DMS53 treated with DMSO at 0.1 percent for 48 hours (cell line): ENCODE data around the gene NR5A1.

Experiments
- DNase-seq: peaks from one replicate; lab custom pipeline; 2025; ENCODE audit not compliant: unreplicated experiment; lab: John Stamatoyannopoulos, UW

Gene NR5A1

DNA sequence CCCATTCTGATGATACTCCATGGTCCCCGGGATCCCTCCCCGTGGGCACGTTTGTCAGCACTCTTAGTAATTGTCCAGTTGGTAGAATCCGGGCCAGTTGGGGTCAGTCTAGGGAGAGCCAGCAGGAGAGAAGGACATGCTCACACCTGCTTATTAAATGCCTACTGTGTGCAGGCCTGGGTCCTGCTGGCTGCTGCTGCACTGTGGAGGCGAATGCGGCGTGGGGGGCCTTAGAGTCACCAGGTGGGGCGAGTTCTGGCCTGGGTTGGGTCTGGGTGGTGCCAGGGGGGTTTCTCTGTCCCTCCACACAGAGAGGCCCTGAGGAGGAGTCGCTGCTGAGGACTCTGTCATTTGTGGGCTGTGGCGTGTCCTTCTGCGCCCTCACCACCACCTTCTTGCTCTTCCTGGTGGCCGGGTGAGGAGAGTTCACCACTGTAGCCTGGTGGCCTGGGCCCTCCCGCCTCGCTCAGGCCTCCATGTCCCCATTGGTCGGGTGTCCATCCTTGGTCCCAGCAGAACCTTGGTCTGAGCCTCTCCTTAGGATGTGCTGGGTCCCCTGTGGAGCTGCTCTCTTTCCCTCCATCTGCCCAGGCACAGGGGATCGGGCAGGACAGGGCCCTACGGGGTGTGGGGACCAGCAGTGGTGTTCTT, 39.7 kb downstream of the NR5A1 start:
- no peak for DNase-seq

DNA sequence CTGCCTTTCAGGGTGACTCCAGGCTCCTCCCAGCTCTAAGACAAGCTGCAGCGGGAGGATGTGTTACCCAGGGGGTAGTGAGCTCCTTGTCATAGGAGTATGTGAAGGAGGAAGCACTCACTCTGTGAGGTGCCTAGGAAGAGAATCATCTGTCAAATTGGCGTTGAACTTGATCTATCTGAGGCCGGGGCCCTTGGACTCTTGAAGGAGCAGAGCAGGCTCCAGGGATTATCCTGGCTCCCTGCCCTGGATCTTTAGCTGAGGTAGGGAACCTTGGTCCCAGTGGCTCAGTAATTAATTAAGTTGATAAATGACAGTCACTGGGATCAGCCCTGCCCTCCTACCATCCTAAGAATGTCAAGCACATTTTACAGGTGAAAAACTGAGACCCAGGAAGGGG, 41.5 kb downstream of the NR5A1 start:
- no peak for DNase-seq

DNA sequence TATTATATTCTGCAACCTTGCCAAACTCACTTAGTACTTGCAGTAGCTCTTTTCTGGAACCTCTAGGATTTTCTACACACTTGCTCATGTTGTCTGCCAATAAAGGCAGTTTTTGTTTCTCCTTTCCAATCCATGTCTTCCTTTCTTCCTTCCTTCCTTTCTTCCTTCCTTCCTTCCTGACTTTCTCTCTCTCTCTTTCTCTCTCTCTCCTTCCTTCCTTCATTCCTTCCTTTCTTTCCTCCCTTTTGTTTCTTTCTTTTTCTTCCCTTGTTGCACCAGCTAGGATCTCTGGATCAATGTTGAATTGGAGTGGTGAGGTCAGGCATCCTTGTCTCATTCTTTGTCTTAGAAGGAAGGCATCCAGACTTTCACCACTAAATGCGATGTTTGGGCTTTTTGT, 44.5 kb downstream of the NR5A1 start:
- no peak for DNase-seq

DNA sequence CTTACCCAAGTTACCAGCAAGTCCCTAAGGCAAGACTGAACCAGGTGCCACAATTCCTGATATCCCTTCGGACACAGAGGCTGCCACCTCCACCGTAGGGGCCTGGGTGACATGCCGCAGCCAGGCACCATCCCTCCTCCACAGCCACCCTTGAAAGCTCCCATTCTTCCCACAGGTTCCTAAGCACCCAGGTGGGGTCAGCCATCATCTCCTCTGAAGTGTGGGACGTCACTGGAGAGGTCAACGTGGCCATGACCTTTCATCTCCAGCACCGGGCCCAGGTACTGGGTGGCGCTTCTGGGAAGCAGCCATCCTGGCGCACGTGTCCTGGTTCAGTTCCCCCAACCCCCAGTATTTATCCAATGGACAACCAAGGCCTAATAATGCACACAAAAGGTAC, 48.8 kb downstream of the NR5A1 start:
- DNase-seq: no peak

DNA sequence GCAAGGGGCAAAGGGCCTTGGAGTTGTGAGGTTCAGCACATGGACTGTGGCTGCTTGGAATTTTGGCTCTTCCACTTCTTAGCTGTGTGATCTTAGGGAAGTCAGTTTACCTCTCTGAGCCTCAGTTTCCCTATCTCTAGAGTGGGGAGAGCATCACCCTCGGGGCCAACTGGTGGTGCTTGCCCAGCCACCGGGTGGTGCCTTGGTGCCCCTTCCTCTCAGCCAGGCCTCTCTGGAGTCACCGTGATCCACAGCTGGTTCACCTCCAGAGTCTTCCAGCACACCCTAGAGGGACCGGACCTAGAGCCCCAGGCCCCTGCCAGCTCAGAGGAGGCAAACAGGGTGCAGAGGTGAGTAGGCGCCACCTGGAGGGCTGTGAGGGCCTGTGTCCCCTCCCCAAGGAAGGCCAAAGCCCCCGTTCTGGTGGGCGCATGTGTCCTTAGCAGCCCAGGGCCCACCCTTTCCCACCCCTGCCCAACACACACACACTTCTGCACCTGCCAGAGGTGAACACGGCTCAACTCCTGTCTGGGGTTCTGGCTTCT, 49.2 kb downstream of the NR5A1 start:
- no peak for DNase-seq

DNA sequence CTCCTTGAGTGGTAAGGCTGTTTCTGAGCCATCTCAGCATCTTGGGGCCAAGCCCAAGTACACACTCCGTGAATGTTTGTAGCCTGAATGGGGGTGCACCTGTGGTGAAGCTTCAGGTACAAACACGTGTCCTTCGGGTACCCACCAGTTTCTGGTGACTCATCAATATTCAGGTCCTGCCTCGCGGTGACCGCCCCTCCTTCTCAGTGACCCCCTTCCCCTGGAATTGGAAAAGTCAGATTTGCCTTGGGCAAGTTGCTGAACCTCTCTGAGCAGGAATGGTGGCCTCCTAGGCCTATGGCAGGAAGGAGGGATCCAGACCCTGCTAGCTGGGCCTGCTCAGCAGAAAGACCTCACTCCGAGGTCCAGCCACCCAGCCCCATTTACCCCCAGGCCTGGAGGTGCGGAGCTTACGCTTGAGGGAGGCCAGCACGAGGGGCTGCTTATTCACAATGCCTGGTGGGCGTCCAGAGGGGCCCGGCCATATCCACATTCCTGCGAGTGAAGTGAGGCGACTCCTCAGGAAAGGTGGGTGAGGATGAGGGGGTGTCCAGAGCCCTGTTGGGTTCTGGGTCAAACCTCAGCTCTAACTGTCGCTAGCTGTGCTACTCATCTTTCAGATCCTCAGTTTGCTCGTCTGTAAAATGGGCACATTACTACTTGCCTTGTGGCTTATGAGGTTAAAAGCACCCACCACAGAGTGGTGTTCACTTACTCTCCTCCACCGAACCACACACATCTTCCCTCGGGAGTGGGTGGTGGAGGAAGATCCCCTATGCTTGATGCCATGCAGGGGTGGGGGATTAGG, 49.9 kb downstream of the NR5A1 start:
- no peak for DNase-seq

DNA sequence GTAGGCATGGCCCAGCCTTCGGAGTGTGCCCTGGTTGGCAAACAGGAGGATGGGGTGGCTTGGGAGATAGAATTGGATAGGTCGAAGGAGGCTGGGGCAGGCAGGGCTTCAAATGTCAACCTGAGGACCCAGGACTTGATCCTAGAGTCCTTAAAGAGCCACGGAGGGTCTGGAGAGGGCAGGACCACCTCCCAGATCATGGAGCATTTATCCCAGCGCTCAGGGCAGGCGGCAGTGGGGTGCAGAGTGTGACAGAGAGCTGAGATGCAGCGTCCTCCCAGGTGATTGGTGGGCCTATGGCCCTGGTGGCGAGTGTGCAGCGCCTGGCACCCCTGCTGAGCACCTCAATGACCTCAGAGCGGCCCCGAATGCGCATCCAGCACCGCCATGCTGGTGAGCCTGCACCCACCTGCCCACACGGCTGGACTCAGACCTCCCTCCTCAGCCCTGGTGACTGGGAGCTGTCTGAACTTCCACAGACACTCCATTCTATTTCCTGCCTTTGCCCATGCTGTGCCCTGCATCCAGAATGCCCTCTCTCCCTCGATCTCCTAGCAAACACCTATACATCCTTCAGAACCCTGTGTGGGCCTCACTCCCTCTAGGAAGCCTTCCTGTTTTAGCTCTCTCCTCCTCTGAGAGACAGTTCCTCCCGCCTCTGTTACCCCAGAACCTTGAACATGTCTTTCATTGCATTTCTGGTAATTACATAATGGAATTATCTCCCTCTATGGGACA, 50.7 kb downstream of the NR5A1 start:
- no peak for DNase-seq

DNA sequence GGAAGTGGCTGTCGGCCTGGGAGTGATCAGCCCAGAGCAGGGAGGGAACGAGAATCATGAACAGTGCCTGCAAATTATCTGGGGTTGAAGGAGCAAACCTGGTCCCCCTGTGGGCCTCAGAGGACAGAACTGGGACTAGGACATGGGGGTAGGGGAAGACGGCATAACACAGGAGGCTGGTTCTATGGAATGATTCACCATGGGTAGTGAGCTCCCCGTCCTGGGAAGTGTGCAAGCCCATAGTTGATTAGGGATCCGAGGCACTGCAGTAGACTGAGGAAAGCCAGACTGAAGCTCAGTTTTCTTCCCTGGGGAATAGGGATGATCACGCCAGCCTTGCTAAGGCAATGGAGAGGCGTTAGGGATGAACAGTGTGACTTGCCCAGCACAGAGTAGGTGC, 51.4 kb downstream of the NR5A1 start:
- no peak for DNase-seq

DNA sequence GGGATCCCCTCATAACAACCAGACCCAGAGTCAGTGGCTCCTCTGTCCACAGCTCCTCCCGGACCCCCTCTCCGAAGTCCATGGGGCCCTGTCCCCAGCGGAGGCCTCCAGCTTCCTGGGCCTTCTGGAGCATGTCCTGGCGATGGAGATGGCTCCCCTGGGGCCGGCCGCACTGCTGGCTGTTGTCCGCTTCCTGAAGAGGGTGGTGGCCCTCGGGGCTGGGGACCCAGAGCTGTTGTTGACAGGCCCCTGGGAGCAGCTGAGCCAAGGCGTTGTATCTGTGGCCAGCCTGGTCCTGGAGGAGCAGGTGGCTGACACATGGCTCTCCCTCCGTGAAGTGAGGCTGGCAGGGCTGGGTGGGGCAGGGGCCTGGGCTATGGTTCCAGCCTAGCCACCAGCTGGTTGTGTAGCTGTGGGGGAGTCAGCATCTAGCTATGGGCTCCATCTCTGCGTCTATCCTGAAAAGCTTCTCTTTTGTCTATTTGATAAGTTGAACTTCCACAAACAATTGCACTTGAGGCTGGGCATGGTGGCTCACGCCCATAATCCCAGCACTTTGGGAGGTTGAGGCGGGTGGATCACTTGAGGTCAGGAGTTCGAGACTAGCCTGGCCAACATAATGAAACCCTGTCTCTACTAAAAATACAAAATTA, 52.3 kb downstream of the NR5A1 start:
- DNase-seq: no peak

DNA sequence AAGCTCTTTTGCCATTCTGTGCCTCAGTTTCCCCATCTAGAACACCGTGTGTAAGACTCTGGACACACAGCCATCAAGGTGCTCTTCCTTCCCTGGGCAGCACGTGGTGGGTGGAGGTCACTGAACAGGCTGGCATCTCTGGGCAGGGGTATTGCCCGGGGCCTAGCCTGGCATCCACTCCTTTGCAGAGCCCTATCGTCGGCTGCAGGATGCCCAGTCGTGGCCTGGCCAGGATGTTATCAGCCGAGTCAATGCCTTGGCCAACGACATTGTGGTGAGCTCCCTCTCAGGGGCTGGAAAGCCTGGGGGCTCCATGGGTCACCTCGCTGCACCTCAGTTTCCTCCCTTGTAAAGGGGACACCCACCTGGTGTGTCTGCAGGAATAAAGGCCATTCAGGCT, 52.9 kb downstream of the NR5A1 start:
- DNase-seq: no peak

DNA sequence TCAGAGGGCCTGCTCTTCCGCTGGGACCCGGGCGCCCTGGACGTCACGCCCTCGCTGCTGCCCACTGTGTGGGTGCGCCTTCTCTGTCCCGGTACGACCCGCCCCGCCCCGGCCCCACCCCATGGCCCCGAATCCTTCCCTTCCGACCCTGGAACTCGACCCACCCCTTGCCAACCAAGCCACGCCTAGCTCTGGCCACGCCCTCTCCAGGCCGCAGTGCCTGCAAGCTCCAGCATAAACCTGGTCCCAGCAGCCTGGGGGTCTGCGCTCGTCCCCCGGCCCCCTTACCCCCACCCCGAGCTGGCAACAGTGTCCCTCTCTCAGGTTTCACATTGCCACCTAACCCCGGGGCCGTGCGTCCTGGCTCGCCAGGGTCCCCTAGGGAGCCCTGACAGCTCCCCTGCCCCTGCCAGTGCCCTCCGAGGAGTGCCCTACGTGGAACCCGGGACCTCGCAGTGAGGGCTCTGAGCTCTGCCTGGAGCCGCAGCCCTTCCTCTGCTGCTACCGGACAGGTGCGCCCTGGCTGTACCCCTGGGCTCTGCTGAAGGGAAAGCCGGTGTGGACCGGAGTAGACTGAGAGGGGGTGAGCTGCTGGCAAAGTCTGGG, 53.5 kb downstream of the NR5A1 start:
- DNase-seq: no peak

DNA sequence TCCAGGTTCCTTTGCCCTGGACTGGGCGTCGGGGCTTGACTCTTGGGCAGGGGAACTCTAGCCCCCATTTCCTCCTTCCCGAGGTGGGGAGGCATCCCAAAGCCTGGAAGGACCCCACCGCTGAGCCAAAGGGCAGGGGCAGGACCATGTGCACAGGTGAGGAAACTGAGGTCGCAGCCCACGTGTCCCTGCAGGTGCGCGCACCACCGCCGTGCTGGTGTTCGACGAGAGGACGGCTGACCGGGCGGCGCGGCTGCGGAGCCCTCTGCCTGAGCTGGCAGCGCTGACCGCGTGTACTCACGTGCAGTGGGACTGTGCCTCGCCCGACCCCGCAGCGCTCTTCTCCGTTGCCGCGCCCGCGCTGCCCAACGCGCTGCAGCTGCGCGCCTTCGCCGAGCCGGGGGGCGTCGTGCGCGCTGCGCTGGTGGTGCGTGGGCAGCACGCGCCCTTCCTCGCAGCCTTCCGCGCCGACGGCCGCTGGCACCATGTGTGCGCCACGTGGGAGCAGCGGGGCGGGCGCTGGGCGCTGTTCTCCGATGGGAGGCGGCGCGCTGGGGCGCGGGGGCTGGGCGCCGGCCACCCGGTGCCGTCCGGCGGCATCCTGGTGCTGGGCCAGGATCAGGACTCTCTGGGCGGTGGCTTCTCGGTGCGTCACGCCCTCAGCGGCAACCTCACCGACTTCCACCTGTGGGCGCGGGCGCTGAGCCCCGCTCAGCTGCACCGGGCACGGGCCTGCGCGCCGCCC, 54.2 kb downstream of the NR5A1 start:
- no peak for DNase-seq

DNA sequence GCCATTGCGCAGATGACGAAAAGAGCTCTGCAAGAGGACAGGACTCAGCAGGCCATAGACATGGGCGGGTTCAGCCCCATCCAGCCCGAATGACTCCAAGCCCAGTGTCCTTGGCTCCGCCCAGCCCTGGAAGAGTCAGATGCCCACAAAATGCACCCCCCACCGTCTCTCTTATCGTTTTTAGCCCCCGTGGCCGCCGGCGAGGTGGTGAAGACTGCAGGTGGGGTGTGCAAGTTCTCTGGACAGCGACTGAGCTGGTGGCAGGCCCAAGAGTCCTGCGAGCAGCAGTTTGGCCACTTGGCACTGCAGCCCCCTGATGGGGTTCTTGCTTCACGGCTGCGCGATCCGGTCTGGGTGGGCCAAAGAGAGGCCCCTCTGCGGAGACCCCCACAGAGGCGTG, 54.9 kb downstream of the NR5A1 start:
- no peak for DNase-seq

DNA sequence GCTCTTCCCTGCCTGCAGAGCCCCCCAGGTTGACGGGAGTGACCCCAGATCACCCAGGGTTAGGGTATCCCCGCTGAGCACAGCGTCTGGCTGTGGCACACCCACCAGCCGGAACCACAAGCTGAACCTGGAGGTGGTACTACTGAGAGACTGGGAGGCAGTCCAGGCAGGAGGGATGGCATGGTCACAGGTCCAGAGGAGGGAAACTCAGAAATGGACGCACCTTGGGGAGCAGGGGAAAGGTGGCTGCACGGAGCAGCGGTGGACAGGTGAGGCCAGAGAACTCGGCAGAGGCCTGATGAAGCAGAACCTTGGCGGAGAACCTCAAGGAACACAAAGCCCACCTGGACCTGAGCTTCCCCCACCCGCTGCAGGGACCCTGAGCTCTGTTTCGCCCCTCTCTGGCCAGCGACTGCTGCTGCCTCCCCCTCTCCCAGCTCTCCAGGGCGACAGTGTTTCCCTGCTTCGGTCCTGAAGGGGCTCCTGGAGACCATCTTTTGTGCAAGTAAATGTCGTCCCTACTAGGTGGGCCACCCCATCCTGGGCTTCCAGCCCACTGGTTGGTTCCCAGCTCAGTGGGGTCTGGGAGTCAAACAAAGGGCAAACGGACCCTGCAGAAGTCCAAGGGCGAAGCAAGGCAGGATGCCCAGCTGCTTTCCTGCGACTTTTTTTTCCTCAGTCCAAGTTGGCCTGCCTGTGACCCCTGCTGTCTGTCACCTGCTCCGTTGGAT, 56.1 kb downstream of the NR5A1 start:
- DNase-seq: no peak

DNA sequence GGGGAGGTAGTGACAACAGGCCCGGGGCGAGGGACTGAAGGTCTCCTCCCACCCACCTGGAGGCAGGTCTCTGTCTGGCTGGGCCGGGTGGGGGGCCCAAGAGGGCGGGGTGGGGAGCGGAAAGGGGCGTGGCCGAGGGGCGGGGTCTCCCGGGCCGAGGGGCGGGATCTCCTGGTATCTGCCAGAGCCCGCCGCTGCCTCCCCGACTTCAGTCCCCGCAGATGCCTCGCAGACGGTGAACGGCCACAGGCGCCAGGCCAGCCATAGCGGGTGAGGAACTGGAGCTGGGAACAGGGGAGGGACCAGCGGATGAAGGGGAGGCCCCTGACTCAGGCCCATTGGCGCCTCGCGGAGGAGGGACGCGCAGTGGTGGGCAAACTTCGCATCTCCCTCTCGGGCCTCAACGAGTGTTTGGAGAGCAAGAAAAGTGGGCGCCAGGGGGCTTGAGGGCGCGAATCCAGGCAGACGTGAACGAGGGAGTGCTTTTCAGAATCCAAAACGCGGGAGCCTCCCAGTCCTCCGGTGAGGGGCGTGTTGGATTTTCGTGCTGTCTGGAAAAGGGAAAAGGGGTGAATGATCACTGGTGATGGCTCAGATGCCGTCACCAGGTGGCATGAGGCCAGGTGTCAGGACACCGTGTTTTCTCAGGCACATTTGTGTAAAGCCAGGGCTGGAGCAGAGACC, 56.8 kb downstream of the NR5A1 start, which contains the start of gene ADGRD2:
ADGRD2 (plus strand) TSS at position 211 of the 684 bp plus-strand sequence. CDS start 1,216 bp downstream, outside the sequence.
- no peak for DNase-seq

DNA sequence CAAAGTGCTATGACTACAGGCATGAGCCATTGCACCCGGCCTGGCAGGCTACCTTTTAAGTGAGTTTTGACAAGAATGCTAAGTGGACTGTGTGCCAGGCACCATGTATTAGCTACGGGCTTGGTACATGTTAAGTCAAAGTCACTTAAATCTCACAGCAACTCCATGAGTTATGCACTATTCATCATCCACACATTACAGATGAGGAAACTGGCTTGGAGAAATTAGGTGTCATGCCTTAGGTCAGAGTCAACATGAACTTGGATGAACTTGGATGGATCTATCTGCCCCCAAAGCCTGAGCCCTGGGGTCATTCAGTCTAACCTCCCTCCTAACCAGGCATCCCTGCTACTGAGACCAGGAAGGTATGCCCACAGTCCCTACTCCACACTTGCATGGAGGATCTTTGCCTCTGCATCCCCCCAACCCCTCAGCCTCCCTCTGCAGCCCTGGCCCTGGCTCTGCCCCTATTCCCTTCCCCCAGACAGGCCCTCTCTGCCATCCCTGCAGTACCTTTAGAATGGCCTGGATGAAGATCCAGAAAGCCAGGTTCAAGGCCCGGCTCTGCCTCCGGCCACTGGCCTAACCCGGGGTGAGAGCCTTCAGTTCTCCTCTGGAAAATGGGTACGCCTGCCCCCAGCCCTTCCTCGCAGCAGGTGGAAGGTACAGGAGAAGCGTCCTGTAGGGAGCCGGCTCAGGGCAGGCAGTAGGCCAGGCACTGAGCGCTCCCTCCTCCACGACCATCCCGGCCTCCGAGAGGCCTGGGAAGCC, 57.6 kb downstream of the NR5A1 start:
- DNase-seq: no peak

DNA sequence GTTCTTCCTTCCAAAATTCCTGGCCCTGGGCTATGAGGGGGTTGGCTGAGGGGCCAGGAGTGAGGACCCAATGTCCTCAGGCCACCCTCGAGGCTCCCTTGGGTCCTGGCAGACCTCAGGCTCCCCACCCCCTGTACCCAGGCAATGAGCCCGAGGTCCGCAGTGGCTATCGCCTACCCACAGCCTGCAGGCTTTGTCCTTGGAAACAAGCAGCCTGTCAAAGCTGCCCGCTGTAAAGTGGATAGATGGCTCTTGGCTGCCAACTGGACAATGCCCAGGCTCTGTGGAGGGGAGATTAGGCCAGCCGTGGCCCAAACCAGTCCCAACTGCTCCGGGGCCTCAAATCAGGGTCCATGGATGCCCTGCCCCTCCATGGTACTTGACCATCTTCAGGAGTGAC, 59.2 kb downstream of the NR5A1 start:
- no peak for DNase-seq

DNA sequence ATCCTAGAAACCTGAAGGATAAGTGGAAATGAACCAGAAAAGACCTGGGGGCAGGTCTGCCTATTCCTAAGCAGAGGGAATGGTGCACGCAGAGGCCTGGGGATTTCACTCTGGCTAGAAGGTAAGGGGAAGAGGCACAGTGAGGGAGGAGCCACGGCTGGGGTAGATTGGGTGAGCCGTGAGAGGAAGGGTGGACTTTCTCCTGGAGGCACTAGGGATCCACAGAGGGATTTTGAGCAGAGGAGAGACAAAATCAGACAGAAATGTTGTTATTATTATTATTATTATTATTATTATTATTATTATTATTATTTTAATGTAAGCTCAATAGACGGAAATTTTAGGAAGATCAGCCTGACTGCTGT, 59.9 kb downstream of the NR5A1 start:
- no peak for DNase-seq
